DMS53 treated with DMSO at 0.1 percent for 48 hours (cell line): Measurements from ENCODE around the gene COL6A2.
"Not testable (repeated sequence)": the region's sequence is repeated elsewhere in the genome, so short reads cannot be mapped to it uniquely, and the experiment has no call there.

Source experiments
- DNase-seq: peaks from one replicate; lab custom pipeline; 2025; ENCODE audit not compliant: unreplicated experiment; lab: John Stamatoyannopoulos, UW

The COL6A2 gene

DNA sequence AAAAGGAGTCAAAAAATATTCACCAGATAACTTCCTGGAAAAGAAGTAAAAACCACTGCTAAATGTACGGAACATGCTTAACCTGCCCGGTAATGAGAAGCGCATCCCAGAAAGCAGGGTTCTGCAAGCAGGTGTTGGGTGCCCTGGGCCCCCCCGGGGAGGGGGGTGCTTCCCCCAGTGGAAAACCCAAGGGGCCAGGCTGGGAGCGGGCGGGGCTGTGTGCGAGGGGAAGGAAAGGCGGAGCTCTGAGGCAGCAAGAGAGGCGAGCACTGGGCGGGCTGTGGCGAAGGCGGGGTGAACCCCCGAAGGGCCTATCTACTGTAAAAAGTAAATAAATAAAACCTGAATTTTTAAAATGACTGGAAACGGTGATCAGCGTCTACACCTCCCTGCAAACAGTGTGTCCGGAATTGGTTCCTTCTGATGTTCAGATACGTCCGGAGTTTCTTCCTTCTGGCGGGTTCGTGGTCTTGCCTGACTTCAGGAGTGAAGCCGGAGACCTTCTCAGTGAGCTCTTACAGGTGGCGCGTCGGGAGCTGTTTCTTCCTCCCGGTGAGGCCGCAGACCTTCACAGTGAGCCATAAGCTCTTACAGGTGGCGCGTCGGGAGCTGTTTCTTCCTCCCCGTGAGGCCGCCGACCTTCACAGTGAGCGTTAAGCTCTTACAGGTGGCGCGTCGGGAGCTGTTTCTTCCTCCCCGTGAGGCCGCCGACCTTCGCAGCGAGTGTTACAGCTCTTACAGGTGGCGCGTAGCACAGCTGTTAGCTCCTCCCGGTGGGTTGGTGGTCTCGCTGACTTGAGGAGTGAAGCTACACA, 44.1 kb downstream of the COL6A2 start:
- no peak for DNase-seq

GRCh38 chr21:46142582-46143473, 44.9 kb downstream of the COL6A2 start:
- no peak for DNase-seq

- no peak for DNase-seq
Measured at GRCh38 chr21:46144464-46145070, 46.7 kb downstream of the COL6A2 start.

- DNase-seq: no peak
Measured at GRCh38 chr21:46145159-46145839, 47.4 kb downstream of the COL6A2 start.

DNA sequence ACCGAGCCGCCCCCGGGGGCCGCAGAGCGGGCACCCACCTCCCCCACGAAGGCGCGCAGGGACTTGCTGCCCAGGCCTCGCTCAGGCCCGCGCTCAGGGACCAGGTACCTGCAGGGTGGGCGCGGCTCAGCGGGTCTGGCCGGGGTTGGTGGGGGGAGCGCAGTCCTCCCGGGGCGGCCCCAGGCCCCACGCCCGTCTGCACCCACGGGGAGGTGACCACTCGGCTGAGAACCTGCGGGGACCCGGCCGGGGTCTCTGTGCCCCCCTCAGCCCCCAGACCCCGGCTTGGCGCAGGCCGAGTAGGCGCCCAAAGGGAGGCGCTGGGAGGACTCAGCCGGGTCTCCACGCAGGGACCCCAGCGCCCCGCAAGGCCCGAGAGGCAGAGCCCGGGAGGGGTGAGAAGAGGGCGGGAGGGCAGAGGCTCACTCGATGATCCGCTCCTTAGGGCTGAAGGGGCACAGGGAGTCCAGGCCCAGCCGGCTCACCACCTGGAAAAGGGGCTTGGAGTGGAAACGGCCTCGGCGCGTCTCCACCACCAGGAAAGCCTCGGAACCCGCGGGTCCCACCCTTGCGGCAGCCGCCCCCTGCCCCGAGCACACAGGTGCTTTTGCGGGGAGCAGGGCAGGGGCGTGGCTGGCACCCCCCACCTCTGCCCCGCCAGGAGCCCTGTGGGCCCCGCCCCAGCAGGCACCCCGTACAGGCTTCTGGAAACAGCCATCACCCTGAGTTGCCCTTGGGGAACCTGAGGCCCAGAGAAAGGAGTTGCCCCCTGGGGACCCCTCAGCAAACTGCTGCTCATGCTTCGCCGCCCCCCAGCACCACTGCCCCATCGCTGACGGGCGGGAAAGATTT, 48.2 kb downstream of the COL6A2 start:
- DNase-seq: no peak

DNA sequence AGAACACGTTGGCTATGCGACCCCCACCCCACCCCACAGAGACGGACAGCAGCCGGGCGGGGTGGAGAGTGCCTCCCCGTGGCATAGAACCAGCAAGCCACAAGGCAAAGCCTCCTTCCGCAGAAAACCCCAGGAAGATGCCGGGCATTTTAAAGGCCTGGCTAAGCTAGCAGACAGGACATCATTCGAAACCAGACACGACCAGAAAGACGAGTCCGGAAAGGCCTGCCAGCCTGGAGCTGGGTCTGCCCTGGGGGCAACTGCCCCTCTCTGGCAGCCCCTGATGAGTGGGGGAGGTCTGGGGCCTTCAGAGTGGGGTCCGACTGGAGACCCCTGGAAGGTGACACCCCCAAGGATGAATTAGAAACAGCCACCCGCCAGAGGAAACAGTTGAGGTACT, 48.9 kb downstream of the COL6A2 start:
- no peak for DNase-seq

DNA sequence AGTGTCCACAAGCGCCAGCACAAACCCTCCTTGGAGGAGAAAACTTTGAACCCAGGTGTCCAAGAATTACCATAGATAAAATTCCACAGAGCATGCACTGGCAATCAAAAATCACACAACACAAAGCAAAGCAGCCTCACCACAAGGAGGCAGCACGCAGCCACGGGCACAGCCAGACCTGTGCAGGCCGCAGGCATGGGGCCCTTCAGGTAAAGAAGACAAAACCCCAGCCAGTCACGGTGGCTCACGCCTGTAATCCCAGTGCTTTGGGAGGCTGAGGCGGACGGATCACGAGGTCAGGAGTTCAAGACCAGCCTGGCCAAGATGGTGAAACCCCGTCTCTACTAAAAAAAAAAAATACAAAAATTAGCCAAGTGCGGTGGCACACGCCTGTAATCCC, 49.5 kb downstream of the COL6A2 start:
- not testable (repeated sequence) for DNase-seq

DNA sequence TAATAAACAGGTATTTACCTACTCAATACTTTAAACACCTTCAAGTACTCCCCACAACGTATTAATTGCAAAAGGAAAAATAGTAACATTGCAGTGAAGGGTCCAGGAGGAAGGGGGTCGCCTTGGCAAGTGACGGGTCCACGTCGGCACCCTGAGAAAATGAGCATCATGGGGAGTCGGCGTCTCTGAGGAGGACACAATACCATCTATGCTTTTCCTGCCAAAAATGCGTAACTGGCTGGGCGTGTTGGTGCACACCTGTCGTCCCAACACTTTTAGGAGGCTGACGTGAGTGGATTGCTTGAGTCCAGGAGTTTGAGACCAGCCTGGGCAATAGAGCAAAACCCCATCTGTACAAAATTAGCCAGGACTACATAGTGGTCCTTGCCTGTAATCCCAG, 50.2 kb downstream of the COL6A2 start:
- no peak for DNase-seq

GRCh38 chr21:46149205-46149901, 51.4 kb downstream of the COL6A2 start:
- DNase-seq: no peak

- DNase-seq: no peak
Measured at GRCh38 chr21:46150073-46150472, 52.2 kb downstream of the COL6A2 start.

GRCh38 chr21:46150491-46151121, 52.7 kb downstream of the COL6A2 start:
- DNase-seq: no peak

DNA sequence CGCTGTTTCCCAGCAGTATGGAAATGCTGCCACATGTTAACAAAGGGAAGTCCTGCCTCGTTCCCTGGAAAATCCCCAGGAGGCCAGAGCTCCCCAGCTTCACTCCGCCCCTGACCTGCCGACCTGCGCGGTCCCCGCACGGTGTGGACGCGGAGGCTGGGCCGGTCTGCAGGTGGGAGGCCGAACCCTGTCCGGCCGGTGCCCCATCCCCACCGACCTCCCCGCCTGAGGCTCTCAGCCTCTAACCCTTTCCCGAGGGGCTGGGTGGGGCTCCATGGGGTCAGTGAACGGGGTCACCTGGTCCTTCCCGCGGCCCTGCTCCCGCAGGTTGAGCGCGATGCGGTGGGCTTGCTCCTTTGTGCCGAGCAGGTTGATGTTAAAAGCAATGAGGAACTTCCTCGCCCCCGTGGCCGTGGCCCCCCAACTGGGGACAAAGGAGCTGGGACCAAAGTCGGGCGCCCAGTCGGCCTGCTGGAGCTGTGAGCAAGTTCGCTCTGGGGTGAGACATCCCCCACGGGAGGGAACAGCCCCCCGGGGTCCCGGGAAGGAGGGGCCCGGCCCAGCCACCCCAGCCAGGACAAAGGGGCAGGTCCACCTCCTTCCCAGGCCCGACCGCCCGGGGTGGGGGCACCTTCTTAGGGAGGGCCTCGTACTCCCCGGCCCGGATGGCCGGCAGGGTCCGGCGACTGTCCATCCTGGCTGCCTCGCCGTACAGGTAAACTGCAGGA, 53.5 kb downstream of the COL6A2 start:
- no peak for DNase-seq

DNA sequence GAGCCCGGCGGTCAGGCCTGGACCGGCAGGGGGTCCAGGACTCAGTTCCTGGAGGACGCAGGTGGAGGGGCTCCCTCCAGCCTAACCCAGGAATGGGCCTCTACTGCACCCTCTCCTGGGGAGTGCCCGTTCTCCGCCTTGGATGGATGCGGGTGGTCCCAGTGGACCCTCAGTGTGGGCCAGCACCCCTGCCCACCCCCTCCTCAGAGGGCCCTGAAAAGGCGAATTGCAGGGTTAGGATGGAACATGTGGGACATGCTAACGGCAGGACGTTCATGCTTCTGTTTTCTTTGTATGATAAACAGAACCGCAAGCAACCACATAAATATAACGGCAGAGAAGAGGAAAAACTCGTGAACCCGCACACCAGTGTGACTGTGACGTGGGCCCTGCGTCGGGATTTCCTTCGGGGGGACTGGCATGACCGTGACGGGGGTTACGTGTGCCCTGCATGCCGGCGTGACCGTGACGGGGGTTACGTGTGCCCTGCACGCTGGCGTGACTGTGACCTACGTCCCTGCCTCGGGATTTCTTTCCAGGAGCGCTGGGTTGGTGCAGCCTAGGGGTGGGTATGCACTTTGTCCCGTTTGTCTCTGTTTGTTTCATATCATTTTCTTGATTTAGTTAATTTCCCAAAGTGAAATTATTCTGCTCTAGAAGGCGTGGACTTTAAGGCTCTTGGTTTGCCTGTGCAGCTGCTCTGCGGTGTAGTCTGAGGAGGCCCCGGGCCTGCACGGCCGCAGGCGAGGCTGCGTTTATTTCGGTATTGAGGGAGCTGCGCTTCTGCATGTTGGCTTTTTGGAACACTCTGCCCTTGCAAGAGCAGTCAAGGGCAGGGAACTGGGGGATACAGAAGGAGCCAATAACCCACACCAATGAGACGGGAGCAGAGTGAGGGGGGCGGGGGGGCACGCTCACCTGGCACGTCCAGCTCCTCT, 54.3 kb downstream of the COL6A2 start:
- no peak for DNase-seq

GRCh38 chr21:46152927-46153246, 55.0 kb downstream of the COL6A2 start:
- no peak for DNase-seq

DNA sequence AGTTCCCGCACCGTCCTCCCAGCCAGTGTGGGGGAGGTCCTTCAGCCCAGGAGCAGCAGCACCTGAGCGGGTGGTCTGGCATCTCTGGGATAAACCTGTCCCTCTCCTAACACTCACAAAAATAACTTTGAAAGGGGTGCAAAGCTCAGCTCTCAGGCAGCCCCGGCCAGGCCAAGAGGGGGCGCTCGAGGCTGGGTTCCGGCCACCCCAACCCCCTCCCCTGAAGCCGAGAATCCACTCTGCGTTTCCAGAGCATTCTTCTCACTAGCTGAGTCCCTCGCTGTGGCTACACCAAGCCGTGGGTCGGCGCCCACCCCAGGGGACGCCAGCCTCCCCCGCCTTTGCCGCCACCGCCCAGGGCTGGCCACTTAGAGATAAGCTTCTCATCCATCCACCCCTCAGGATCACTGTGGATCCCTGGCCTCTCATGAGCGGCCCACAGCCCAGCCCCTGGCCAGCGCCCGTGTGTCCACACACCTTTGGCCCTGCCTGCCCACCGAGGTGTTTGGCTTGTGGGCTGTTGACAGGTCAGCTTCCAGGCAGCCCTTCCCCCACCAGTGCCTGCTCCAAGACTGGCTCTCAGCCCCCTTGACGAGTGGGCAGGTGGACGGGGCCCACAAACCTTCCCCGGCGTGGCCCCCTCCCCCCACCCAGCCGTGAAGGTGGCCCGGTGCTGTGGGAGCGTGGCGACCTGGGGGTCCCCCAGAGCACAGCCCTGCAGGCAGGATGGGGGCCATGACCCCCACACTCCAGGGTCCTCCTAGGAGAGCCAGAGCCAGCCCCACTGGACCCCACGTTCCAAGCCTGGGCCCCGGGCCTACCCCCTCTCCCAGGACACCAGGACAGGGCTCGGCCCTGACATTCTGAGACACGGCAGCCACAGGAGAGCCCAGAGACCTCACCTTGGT, 55.6 kb downstream of the COL6A2 start:
- peak; percentile 12 for DNase-seq

- no peak for DNase-seq
Measured at GRCh38 chr21:46154155-46154954, 56.4 kb downstream of the COL6A2 start.
